Activated naive CD8-positive, alpha-beta T cell treated with anti-CD3 and anti-CD28 coated beads, Interleukin-2, amount 10 ng/mL, durations not matched to agents 7 days and 5 days (primary cell): ENCODE measurements around the gene PAM. TPM values are rescaled to one million over a fixed set of nuclear protein-coding genes. Genes with fewer than 3 reads are reported as not detected.
"Not testable (repeated sequence)": the region's sequence is repeated elsewhere in the genome, so short reads cannot be mapped to it uniquely, and the experiment has no call there.

Experiments used
- ATAC-seq: fragments of 150-1000 bp; cut with Tn5 transposase; one replicate; pipeline ENCODE4 v1.10.0; 2021; ENCODE audit warnings: low read depth, moderate library complexity
- POLR2A ChIA-PET: fragments of 350-600 bp; sonication (Branson Sonifier 250); formaldehyde crosslinking; loops from one replicate; lab custom pipeline; 2021; ENCODE audit warnings: antibody characterized with exemption; lab: Charles Lee
- DNase-seq: peaks from one replicate; pipeline ENCODE4 v3.0.0; 2021
- H3K27ac Mint-ChIP-seq: one replicate; pipeline ENCODE4 v1.8.0; 2022; ENCODE audit warnings: mild to moderate bottlenecking, mixed read lengths
- H3K27me3 Mint-ChIP-seq: one replicate; pipeline ENCODE4 v1.8.0; 2022; ENCODE audit warnings: mild to moderate bottlenecking, moderate library complexity, mixed read lengths
- H3K36me3 Mint-ChIP-seq: one replicate; pipeline ENCODE4 v1.8.0; 2021; ENCODE audit warnings: mild to moderate bottlenecking, mixed read lengths
- H3K4me1 Mint-ChIP-seq: one replicate; pipeline ENCODE4 v1.8.0; 2021; ENCODE audit warnings: mixed read lengths
- H3K4me3 Mint-ChIP-seq: one replicate; pipeline ENCODE4 v1.8.0; 2022; ENCODE audit warnings: mild to moderate bottlenecking, moderate library complexity, mixed read lengths
- H3K9me3 Mint-ChIP-seq: one replicate; pipeline ENCODE4 v1.8.0; 2021; ENCODE audit warnings: mixed read lengths
- total RNA-seq, 2 experiments: library from RNA; stranded (reverse); gene quantifications; one replicate each; pipeline ENCODE4 v1.2.3, GENCODE V29; 2021

PAM gene
- total RNA-seq, 2 experiments from 2014 or later = 28.5 to 31.2 TPM

DNA sequence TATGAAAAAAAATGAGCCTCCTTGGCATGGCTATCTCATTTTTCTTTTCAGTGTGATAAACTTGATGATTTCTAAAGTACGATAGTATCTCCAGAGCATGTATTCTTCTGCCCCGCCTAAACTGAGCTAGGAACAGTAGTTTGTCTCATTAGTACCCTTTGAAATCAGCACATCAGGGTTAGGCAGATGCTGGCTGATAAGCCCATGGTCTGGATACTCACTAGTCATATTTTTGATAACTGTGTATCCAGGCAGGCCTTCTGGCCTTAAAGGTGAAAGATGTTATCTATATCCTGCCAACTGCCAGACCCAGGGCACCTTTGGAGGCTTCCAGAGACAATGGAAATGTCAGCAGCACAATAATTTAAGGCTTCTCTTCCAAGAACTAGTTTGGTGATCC is 261.1 kb downstream of the PAM start:
- POLR2A ChIA-PET = no interaction called here
- H3K9me3 Mint-ChIP-seq = peaks cover 5% of the 10 kb centered on the region

DNA sequence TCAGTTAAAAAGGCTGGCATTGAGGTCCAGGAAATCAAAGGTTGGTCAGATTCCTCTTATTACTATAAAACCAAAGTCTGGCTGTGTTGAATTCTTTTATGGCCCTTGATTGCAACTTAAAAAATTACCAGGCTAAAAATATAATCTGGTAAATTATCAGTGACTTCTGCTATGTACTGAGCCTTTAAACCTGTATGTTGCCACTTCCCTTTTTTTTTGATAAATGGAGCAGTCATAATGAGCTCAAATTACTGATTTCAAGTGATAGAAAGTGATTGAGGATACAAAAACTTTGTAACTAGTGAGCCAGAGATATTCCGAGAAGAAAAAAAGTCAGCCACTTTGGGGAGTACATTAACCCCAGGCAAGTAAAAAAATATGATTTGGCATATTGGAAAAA is 264.7 kb downstream of the PAM start:
- Mint-ChIP-seq H3K36me3 (peaks cover 4% of the 10 kb centered on the region), H3K27ac (no peak overlapping the region), H3K9me3 (no peaks in the 10 kb centered on the region), H3K27me3 (no peaks in the 10 kb centered on the region), H3K4me3 (no peak overlapping the region), H3K4me1 (peaks cover 5% of the 10 kb centered on the region)
- ATAC-seq (no peak), DNase-seq (no peak)
- POLR2A ChIA-PET = no interaction called here

More for the DNA sequence above, 261.1 kb downstream of the PAM start:
- DNase-seq (no peak), ATAC-seq (no peak)
- H3K4me3 Mint-ChIP-seq = no peak overlapping the region
- H3K27ac Mint-ChIP-seq = no peak overlapping the region
- H3K27me3 Mint-ChIP-seq = no peaks in the 10 kb centered on the region
- peaks cover 2% of the 10 kb centered on the region for H3K4me1 Mint-ChIP-seq
- H3K36me3 Mint-ChIP-seq = peaks cover 12% of the 10 kb centered on the region

DNA sequence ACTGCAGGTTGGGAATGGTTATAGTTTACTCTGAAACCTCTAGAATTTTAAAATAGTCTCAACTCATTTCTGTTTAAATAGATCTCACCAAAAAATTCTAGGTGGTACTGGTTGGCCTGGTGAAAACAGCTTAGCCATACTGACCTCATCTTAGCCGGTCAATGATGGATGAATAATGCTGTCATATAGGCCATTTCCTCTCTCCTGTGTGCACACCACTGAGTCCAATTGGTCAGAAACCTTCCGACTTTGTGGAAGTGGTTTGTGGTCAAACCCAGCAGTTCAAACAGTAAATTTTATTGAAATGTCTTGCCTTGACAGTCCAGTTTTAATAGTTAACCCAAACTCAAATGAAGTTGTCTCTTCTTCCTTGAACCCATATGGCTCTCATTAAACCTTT is 266.2 kb downstream of the PAM start:
- H3K9me3 Mint-ChIP-seq = no peaks in the 10 kb centered on the region
- DNase-seq = no peak
- peaks cover 5% of the 10 kb centered on the region for H3K36me3 Mint-ChIP-seq
- no peak for ATAC-seq
- no peak overlapping the region for H3K27ac Mint-ChIP-seq
- no peak overlapping the region for H3K4me3 Mint-ChIP-seq
- H3K27me3 Mint-ChIP-seq = no peaks in the 10 kb centered on the region
- POLR2A ChIA-PET = no interaction called here
- H3K4me1 Mint-ChIP-seq = peaks cover 5% of the 10 kb centered on the region

DNA sequence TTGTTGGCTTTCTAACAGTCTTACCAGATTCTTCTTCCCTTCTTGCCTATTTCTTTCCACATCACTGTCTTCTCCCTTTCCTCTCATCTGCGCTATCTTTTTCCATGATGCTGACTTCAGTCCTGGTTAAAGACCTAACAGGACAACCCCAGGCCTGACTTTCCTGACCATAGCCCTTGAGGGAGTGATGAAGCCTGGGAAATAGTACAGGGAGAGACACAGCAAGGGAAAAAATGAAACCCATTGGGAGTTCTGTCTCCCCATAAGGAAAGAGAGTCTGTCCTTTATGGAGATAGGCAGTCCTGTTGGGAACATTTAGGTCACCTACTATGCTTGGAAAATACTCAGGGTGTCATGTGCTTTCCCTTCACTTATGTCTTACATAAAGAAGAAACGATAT is 272.2 kb downstream of the PAM start:
- no peaks in the 10 kb centered on the region for H3K27me3 Mint-ChIP-seq
- peaks cover 6% of the 10 kb centered on the region for H3K36me3 Mint-ChIP-seq
- H3K4me3 Mint-ChIP-seq = no peak overlapping the region
- POLR2A ChIA-PET = no interaction called here
- H3K27ac Mint-ChIP-seq = no peak overlapping the region
- ATAC-seq = no peak
- H3K4me1 Mint-ChIP-seq = no peaks in the 10 kb centered on the region
- no peaks in the 10 kb centered on the region for H3K9me3 Mint-ChIP-seq
- no peak for DNase-seq

DNA sequence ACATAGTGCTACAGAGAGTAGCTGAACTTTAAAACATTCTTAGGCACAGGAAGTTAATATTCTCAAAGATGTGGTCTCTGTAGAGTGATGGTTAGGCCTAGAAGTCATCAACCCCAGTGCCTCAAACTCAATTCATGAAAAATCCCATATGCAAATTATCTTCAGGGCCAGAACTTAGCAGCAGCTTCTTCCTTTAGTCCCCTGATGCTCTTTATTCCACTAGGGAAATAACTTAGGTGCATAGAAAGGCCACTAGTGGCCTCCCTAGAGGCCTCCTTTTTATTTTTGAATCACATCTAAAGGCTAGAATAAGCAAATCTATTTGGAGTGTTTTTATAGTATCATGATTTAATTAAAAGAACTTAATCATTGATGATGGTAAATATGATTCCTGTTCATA is 276.5 kb downstream of the PAM start:
- H3K4me3 Mint-ChIP-seq = no peak overlapping the region
- H3K4me1 Mint-ChIP-seq = no peaks in the 10 kb centered on the region
- H3K27me3 Mint-ChIP-seq = no peaks in the 10 kb centered on the region
- H3K27ac Mint-ChIP-seq = no peak overlapping the region
- H3K9me3 Mint-ChIP-seq = peaks cover 1% of the 10 kb centered on the region
- DNase-seq (no peak), ATAC-seq (no peak)
- peaks cover 4% of the 10 kb centered on the region for H3K36me3 Mint-ChIP-seq
- POLR2A ChIA-PET = interaction anchor here (0.6 kb wide), 1 partner anchor 132 kb away, joined by 3 read pairs; no protein-coding TSS in a partner anchor

DNA sequence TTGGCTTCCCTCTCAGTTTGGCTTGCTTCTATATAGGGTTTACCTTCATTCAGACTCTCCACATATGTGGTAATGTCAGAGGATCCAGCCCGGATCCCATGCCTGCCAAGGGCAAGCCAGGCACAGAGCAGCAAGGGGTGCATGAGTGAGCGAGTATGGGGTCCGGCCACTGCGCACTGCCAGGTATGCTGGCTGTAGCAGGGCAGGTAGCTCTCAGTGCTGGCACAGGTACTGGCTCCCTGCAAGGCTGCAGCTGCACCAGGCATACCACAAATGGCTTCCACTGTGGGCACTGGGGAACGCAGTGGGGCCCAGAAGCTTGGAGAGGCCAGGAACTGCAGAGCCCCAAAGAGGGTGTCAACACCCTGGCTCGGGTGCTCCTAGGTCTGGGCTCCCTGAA is 278.6 kb downstream of the PAM start:
- ATAC-seq (no peak), DNase-seq (no peak)
- POLR2A ChIA-PET = interaction anchor here (0.7 kb wide), 1 partner anchor 86 kb away, joined by 3 read pairs; the partner anchor contains the start of genes GIN1 and PPIP5K2
- peaks cover 1% of the 10 kb centered on the region for H3K9me3 Mint-ChIP-seq
- H3K27ac Mint-ChIP-seq = no peak overlapping the region
- H3K4me1 Mint-ChIP-seq = peaks cover 4% of the 10 kb centered on the region
- H3K27me3 Mint-ChIP-seq = peaks cover 3% of the 10 kb centered on the region
- H3K4me3 Mint-ChIP-seq = no peak overlapping the region
- H3K36me3 Mint-ChIP-seq = peaks cover 3% of the 10 kb centered on the region

DNA sequence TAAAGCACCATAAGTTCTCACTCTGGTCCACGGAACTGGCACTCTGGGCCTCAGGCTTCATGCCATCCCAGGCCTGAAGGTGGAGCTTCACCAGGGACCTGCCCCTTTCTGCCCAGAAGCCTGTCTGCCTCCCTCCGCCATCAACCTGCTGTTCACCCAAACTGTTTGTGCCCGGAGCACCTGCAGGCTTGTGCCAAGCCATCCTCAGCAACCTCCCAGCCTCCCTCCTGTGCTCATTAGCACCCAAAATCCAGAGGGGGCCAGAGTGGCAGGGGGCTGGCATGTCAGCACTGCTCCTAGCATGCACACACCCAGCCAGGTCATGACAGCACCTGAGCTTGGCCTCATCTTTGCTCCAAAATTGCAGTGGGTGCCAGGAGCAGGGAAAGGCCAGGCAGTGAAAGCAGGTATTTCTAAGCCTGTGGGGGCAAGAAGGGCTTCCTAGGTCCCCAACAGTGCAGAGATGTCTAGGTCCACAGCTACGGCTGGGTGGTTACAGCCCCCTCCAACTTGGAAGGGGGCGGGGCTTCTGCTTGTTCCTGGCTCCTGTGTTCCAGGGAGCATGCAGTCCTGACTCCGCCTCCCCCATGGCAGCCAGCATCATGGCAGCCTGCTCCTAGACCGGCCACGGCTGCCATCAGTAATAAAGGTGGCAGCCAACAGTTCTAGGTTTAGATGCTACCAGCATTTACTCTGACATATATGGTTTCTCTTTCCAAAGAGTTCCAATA is 279.7 kb downstream of the PAM start:
- Mint-ChIP-seq H3K27ac (no peak overlapping the region), H3K27me3 (peaks cover 4% of the 10 kb centered on the region), H3K4me3 (no peak overlapping the region), H3K36me3 (peaks cover 2% of the 10 kb centered on the region), H3K4me1 (peaks cover 4% of the 10 kb centered on the region), H3K9me3 (peaks cover 1% of the 10 kb centered on the region)
- POLR2A ChIA-PET = interaction anchor here (0.7 kb wide), 1 partner anchor 85 kb away, joined by 3 read pairs; the partner anchor contains the start of genes GIN1 and PPIP5K2
- DNase-seq = no peak
- ATAC-seq = no peak

DNA sequence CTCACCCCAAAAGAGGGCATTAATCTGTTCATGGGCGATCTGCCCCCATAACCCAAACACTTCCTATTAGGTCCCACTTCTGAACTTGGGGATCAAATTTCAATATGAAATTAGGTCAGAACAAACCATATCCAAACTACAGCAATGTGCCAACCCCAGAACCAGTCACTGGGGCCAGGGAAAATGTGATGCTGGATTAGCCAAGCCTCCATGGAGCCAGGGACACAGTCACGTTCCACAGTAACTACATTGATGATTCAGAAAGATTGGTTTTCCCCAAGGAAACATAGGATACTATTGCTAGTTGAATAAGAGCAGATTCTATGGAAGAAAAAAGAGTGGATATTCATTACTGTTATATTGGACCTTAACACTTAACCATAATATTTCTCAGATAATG is 280.6 kb downstream of the PAM start:
- Mint-ChIP-seq H3K4me3 (no peak overlapping the region), H3K9me3 (peaks cover 1% of the 10 kb centered on the region), H3K36me3 (peaks cover 3% of the 10 kb centered on the region), H3K27me3 (peaks cover 6% of the 10 kb centered on the region), H3K27ac (no peak overlapping the region), H3K4me1 (peaks cover 4% of the 10 kb centered on the region)
- ATAC-seq = no peak
- DNase-seq = no peak
- POLR2A ChIA-PET = no interaction called here

DNA sequence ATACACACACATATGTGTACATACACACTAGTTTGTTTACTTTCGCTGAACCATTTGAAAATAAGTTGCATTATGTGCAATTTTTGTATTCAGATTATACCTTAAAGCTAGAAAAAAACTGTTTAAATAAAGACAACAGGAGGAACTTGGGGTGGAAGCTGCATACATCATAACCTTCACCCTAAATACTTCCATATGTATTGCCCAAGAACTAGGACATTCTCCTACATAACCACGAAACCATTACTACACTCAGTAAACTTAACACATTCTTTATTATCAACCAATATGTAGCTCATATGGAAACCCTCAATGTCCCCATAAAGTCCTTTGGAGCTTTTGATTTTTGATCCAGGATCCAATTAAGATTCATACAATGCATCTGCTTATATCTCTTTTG is 281.5 kb downstream of the PAM start:
- DNase-seq (no peak), ATAC-seq (no peak)
- POLR2A ChIA-PET = no interaction called here
- peaks cover 1% of the 10 kb centered on the region for H3K9me3 Mint-ChIP-seq
- peaks cover 3% of the 10 kb centered on the region for H3K36me3 Mint-ChIP-seq
- H3K27ac Mint-ChIP-seq = no peak overlapping the region
- H3K27me3 Mint-ChIP-seq = peaks cover 6% of the 10 kb centered on the region
- peaks cover 4% of the 10 kb centered on the region for H3K4me1 Mint-ChIP-seq
- no peak overlapping the region for H3K4me3 Mint-ChIP-seq

DNA sequence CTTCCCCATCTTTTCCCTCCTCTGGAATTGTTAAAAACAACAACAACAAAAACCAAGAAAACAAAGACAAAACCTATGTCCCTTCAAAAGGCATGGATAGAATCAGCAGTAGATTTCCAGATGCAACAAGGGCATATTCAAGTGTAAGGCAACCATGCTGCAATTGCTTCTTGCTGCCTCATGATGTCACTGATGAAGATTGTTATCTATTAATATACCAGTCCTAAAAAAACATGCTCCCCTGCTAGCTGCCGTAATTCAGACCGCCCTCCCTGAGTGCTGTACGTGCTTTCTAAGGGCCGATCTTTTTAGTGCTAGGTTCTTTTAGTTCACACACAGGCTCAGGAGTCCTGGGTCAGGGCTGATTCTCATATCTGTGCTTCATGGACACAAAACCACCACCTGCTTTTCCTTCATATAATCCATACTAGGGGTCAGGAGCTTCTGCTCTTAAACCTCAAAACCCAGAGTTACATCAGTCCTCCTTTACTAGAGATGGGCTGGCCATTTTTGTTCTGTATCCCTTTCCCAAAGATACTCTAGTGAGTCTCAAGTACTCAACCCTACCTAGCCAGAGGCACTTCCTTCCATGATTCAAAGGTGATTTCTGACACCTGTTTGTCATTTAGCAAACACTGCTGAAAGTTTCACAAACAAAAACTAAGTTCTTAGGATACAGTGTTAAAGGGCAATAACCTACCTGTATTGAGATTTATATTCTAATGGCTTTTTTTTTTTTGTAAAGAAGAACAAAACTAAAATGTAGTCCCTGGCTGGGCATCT is 282.8 kb downstream of the PAM start:
- Mint-ChIP-seq H3K27ac (no peak overlapping the region), H3K4me1 (peaks cover 4% of the 10 kb centered on the region), H3K9me3 (peaks cover 1% of the 10 kb centered on the region), H3K36me3 (peaks cover 1% of the 10 kb centered on the region), H3K27me3 (peaks cover 6% of the 10 kb centered on the region), H3K4me3 (no peak overlapping the region)
- no peak for ATAC-seq
- no peak for DNase-seq
- POLR2A ChIA-PET = no interaction called here

DNA sequence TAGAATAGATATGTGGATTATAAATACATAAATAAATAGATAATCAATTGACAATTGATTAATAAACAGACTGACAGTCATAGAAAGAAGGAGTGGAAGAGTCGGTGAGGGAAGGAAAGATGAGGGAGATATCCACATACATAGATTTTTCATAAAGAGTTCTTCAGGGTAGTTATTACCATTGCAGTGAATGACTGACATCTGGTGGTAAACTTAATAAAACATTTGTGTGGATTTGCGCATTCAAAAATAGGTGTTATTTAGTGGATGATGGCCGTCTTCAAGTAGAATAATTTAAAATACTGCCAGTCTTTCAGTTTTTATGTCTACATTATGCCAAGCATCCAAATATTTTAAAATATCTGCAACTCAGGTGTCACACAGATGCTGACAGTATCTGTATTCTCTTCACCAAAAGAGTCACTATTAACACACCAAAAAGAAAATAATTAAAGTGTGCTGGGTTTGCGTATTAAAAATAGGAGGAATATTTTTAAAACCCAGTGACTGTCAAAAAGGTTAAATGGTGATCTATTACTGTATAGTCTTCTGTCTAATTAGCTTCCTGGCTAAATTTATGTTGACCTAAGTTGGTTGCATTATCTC is 286.1 kb downstream of the PAM start:
- no peak overlapping the region for H3K27ac Mint-ChIP-seq
- no peaks in the 10 kb centered on the region for H3K9me3 Mint-ChIP-seq
- no peak for DNase-seq
- peaks cover 15% of the 10 kb centered on the region for H3K27me3 Mint-ChIP-seq
- H3K4me1 Mint-ChIP-seq = peaks cover 4% of the 10 kb centered on the region
- peaks cover 1% of the 10 kb centered on the region for H3K36me3 Mint-ChIP-seq
- H3K4me3 Mint-ChIP-seq = no peak overlapping the region
- no peak for ATAC-seq
- POLR2A ChIA-PET = no interaction called here

DNA sequence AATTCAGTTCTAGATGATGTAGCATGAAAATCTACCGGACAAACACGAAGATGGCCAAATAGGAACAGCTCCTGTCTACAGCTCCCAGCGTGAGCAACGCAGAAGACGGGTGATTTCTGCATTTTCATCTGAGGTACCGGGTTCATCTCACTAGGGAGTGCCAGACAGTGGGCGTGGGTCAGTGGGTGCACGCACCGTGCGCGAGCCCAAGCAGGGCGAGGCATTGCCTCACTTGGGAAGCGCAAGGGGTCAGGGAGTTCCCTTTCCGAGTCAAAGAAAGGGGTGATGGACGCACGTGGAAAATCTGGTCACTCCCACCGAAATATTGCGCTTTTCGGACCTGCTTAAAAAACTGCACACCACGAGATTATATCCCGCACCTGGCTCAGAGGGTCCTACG is 291.6 kb downstream of the PAM start:
- H3K27ac Mint-ChIP-seq, POLR2A ChIA-PET, DNase-seq, H3K4me1 Mint-ChIP-seq, H3K4me3 Mint-ChIP-seq, H3K9me3 Mint-ChIP-seq, H3K27me3 Mint-ChIP-seq, ATAC-seq, H3K36me3 Mint-ChIP-seq: not testable (repeated sequence)

DNA sequence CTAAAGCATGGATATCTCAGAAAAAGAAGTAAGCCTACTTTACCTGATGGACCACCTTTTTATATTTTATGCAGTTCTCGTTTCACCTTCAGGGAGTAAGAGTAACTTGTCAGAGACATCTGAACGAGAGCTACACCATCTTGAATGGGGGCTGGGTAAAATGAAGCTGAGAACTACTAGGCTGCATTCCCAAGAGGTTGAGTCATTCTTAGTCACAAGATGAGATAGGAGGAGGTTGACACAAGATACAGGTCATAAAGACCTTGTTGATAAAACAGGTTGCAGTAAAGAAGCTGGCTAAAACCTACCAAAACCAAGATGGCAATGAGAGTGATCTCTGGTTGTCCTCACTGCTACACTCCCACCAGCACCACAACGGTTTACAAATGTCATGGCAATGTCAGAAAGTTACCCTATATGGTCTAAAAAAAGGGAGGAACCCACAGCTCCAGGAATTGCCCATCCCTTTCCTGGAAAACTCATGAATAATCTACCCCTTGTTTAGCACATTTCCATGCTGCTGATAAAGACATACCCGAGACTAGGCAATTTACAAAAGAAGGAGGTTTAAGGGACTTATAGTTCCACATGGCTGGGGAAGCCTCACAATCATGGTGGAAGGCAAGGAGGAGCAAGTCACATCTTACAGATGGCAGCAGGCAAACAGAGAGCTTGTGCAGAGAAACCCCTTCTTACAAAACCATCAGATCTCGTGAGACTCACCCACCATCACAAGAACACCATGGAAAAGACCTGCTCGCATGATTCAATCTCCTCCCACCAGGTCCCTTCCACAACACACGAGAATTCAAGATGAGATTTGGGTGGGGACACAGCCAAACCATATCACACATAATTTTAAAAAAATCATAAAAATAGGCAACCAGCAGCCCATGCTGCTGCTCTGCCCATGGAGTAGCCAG is 302.4 kb downstream of the PAM start:
- POLR2A ChIA-PET = no interaction called here
- Mint-ChIP-seq H3K4me1 (no peaks in the 10 kb centered on the region), H3K27ac (no peak overlapping the region), H3K9me3 (peaks cover 4% of the 10 kb centered on the region), H3K36me3 (no peaks in the 10 kb centered on the region), H3K27me3 (peaks cover 15% of the 10 kb centered on the region), H3K4me3 (no peak overlapping the region)
- DNase-seq (no peak), ATAC-seq (no peak)
